ENCODE measurements around the gene TOE1. TPM values are rescaled to one million over a fixed set of nuclear protein-coding genes. Genes with fewer than 3 reads are reported as not detected.

Gene TOE1
- total RNA-seq, 1 donor from 2014 or later = 6.1 TPM

DNA sequence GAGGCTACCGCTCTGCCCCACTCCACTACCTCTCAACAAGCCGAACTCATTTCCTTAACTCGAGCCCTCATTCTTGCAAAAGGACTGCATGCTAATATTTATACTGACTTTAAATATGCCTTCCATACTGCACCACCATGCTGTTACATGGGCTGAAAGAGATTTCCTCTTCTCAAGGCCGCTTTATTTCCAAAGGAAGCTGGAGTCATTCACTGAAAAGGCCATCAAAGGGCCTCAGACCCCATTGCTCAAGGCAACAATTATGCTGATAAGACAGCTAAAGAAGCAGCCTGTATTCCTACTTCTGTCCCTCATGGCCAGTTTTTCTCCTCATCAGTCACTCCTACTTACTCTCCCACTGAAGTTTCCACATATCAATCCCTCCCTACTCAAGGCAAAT is 20.2 kb upstream of the TOE1 start:
- no peaks in the 10 kb centered on the region for H3K27me3 ChIP-seq
- peaks cover 29% of the 10 kb centered on the region for H3K4me1 ChIP-seq
- H4K20me1 ChIP-seq (ENCODE audit: low read depth) = no peaks in the 10 kb centered on the region
- Mint-ChIP-seq H3K4me1 (peaks cover 6% of the 10 kb centered on the region), H3K9me3 (no peaks in the 10 kb centered on the region), H3K27me3 (ENCODE audit: insufficient read depth, low read depth) (peaks cover 5% of the 10 kb centered on the region), H3K36me3 (no peaks in the 10 kb centered on the region), H3K4me3 (no peak overlapping the region), H3K27ac (no peak overlapping the region)
- H3F3A ChIP-seq (ENCODE audit: low read depth) = no peaks in the 10 kb centered on the region
- no peak overlapping the region for H3K4me2 ChIP-seq
- no peaks in the 10 kb centered on the region for H3K36me3 ChIP-seq
- H3K79me2 ChIP-seq (ENCODE audit: low read depth) = no peaks in the 10 kb centered on the region
- no peak for DNase-seq (ENCODE audit: low spot score)
- H2AFZ ChIP-seq (replicated peaks) = no peak overlapping the region
- no peak overlapping the region for H3K4me3 ChIP-seq
- no peaks in the 10 kb centered on the region for H3K9me3 ChIP-seq (ENCODE audit: low read depth)
- no peak overlapping the region for H3K27ac ChIP-seq
- TF ChIP-seq, protein P1, sequence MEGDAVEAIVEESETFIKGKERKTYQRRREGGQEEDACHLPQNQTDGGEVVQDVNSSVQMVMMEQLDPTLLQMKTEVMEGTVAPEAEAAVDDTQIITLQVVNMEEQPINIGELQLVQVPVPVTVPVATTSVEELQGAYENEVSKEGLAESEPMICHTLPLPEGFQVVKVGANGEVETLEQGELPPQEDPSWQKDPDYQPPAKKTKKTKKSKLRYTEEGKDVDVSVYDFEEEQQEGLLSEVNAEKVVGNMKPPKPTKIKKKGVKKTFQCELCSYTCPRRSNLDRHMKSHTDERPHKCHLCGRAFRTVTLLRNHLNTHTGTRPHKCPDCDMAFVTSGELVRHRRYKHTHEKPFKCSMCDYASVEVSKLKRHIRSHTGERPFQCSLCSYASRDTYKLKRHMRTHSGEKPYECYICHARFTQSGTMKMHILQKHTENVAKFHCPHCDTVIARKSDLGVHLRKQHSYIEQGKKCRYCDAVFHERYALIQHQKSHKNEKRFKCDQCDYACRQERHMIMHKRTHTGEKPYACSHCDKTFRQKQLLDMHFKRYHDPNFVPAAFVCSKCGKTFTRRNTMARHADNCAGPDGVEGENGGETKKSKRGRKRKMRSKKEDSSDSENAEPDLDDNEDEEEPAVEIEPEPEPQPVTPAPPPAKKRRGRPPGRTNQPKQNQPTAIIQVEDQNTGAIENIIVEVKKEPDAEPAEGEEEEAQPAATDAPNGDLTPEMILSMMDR (IDR thresholded peaks at IDR 0.05) = no peak
- no peak for TF ChIP-seq EZH2phosphoT487 (IDR thresholded peaks at IDR 0.05)
- TF ChIP-seq EZH2 (IDR thresholded peaks at IDR 0.05) = no peak
- no peak overlapping the region for H3K9ac ChIP-seq

DNA sequence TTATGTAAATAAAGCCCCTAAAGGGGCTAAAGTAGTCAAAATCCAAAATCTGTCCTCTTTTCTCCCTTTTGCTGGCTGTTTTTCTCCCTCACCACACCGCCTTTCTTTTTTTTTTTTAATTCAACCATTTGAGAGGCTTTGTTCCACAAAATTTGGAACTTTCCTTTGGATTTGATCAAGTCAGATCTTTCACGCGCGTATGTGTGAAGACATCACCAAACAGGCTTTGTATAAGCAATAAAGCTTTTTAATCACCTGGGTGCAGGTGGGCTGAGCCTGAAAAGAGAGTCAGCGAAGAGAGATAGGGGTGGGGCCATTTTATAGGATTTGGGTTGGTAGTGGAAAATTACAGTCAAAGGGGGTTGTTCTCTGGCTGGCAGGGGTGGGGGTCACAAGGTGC is 18.5 kb upstream of the TOE1 start:
- H3K4me1 Mint-ChIP-seq = peaks cover 18% of the 10 kb centered on the region
- no peak for DNase-seq (ENCODE audit: low spot score)
- H3K4me2 ChIP-seq = peak overlapping the region; percentile 54
- H3K9me3 Mint-ChIP-seq = no peaks in the 10 kb centered on the region
- peaks cover 8% of the 10 kb centered on the region for H3K27me3 Mint-ChIP-seq (ENCODE audit: insufficient read depth, low read depth)
- H3F3A ChIP-seq (ENCODE audit: low read depth) = peaks cover 3% of the 10 kb centered on the region
- no peaks in the 10 kb centered on the region for H3K36me3 Mint-ChIP-seq
- peaks cover 27% of the 10 kb centered on the region for H3K4me1 ChIP-seq
- H3K4me3 Mint-ChIP-seq = no peak overlapping the region
- no peak overlapping the region for H3K27ac Mint-ChIP-seq
- no peaks in the 10 kb centered on the region for H3K36me3 ChIP-seq
- H4K20me1 ChIP-seq (ENCODE audit: low read depth) = no peaks in the 10 kb centered on the region
- TF ChIP-seq, protein P1 (IDR thresholded peaks at IDR 0.05) = no peak
- TF ChIP-seq EZH2 (IDR thresholded peaks at IDR 0.05) = no peak
- no peak for TF ChIP-seq EZH2phosphoT487 (IDR thresholded peaks at IDR 0.05)
- H3K79me2 ChIP-seq (ENCODE audit: low read depth) = no peaks in the 10 kb centered on the region
- H3K4me3 ChIP-seq = no peak overlapping the region
- H2AFZ ChIP-seq (replicated peaks) = peak overlapping the region; percentile 68
- no peaks in the 10 kb centered on the region for H3K27me3 ChIP-seq
- H3K9me3 ChIP-seq (ENCODE audit: low read depth) = no peaks in the 10 kb centered on the region
- H3K27ac ChIP-seq = no peak overlapping the region
- H3K9ac ChIP-seq = no peak overlapping the region

DNA sequence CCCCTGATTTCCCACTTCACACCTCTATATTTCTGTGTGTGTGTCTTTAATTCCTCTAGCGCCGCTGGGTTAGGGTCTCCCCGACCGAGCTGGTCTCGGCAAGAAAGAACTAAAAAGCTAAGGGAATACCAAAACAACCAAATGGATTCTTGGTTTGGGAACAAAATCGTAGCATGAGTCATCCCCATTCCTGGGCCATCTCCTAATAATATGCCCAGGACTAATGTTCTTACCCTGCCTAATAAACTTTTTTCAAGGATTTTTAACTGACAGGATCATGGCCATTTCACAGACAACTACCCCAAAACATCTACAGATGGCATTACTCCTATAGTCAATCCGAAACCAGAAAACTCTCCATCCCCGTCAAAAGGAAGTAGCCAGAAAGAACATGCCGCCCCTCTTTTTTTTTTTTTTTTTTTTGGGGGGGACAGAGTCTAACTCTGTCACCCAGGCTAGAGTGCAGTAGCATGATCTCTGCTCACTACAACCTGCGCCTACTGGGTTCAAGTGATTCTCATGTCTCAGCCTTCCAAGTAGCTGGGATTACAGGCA is 17.4 kb upstream of the TOE1 start:
- Histone ChIP-seq H3K4me1 (peaks cover 16% of the 10 kb centered on the region), H2AFZ (replicated peaks) (no peak overlapping the region), H3K36me3 (no peaks in the 10 kb centered on the region), H3F3A (ENCODE audit: low read depth) (peaks cover 5% of the 10 kb centered on the region), H3K27me3 (no peaks in the 10 kb centered on the region), H3K4me2 (no peak overlapping the region), H3K79me2 (ENCODE audit: low read depth) (no peaks in the 10 kb centered on the region), H3K9me3 (ENCODE audit: low read depth) (no peaks in the 10 kb centered on the region), H3K4me3 (no peak overlapping the region), H3K27ac (no peak overlapping the region), H3K9ac (no peak overlapping the region), H4K20me1 (ENCODE audit: low read depth) (no peaks in the 10 kb centered on the region)
- Mint-ChIP-seq H3K27me3 (ENCODE audit: insufficient read depth, low read depth) (peaks cover 8% of the 10 kb centered on the region), H3K4me1 (peaks cover 20% of the 10 kb centered on the region), H3K36me3 (no peaks in the 10 kb centered on the region), H3K4me3 (no peak overlapping the region), H3K9me3 (no peaks in the 10 kb centered on the region), H3K27ac (no peak overlapping the region)
- DNase-seq (ENCODE audit: low spot score) = no peak
- TF ChIP-seq EZH2phosphoT487 (IDR thresholded peaks at IDR 0.05) (no peak), EZH2 (IDR thresholded peaks at IDR 0.05) (no peak)
- TF ChIP-seq, protein P1 (IDR thresholded peaks at IDR 0.05) = no peak

Data from neural progenitor cell (in vitro differentiated cells).